ENCODE measurements around the gene YOD1.
A peak's percentile ranks its signal among the peaks of the same experiment; 100 is the strongest.

Gene YOD1

GRCh38 chr1:207027206-207027777 is 23.7 kb downstream of the YOD1 start:
- FAIRE-seq (peak; percentile 30), DNase-seq (ENCODE audit: low spot score) (peak; percentile 89)

- FAIRE-seq = no peak
- no peak for DNase-seq (ENCODE audit: low spot score)
These were observed 24.9 kb downstream of the YOD1 start for GRCh38 chr1:207026104-207026534.

DNA sequence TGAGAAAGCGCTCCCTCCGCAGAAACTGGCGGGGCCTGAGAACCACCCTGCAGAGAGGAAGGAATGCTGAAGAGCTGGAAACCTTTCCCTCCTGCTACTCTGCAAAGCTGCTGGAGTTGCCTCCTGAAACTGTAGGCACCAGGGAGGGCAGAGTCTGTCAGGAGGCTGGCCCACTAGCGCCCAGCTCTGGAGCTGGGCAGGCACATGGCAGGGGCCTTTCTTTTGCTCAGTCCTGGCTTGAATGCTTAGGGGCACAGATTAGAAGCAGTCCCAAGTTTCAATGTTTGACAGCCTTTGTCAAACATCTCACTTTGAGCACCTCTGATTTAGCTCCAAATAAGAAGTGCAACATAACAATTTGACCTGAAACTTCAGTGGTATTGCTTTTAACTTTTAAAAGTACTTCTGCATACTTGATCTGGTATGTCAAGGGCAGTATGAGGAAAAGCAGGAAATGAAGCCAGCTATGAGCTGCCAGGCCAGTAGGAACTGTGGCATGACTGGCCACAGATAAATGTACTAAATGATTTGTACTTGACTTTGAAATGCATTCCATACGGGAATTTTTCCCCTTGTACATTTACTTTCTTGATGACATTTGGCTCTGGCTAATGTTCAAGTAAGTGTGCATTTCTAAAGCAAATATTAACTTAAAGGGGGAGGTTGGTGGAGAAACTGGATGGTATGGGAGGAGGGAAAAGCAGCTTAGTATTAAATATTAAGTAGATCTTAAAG is 25.7 kb downstream of the YOD1 start:
- no peak for FAIRE-seq
- DNase-seq (ENCODE audit: low spot score) = no peak

- DNase-seq (ENCODE audit: low spot score) (no peak), FAIRE-seq (no peak)
These were observed 26.5 kb downstream of the YOD1 start for GRCh38 chr1:207024202-207025145.

- DNase-seq (ENCODE audit: low spot score) (no peak), FAIRE-seq (no peak)
These were observed 27.9 kb downstream of the YOD1 start for GRCh38 chr1:207022996-207023679.

DNA sequence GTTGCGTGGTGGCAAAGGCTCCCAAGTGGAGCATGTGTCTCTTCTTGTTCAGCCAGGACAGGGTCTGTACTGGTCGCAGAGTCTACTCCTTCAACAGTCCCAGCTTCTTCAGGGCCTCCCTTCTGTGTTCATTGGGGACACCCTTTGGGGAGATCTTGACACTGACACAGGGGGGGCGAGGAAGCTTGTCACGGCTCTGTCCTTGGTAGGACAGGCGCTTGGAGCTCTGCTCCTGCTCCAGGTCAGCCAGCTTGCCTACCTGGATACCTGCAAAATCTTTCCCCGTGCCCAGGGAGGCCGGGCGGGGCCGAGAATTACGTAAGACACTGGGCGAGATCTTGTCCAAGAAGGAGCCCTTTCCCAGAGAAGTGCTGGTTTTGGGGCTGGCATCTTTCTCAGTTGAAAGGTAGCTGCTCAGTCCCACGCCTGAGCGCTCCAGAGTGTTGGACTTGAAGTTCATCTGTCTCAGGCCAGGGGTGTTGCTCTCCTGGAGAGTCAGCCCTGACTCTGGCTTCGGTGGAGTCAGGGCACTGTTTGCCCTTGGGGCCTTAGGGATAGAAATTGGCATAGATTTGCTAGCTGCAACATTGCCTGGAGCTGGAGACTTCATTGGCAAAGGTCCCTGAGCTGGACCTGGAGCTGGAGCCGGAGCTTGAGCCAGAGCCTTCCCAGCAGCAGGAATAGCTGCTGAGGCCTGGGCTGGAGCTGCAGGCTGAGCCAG is 29.0 kb downstream of the YOD1 start:
- FAIRE-seq (no peak), DNase-seq (ENCODE audit: low spot score) (no peak)

DNA sequence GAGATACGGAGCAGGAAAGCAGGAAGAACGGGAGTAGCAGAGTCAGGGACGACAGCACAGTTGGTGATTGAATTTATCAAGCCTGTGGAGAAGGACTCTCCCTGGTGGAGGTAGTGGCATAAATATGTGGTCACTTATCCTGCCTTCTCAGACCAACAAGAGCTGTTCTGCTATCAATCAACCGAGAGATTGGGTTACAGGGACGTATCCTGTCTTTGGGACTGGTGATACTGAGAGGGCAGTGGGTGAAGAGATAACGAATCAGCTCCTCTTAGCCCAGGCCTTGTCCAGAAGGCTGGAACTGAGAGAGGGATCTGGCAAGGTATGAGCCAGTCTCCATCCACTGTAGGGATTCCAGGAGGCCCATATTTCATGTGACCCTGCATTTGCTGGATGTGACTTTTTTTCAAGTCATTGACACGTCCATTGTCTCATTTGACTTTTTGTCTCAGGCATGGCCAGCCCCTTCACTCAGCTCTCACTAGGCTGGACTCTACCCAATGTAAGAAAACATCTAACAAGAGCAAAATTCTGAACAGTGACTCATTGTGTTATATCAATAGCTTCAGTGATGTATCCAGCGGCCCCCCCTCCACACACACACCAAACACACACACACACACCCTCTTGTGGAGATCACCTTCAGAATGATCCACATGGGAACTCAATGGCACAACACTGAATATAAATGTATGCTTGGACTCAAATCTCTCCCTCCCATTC is 29.7 kb downstream of the YOD1 start:
- FAIRE-seq = no peak
- DNase-seq (ENCODE audit: low spot score) = peak; percentile 48

GRCh38 chr1:207020709-207021107 is 30.3 kb downstream of the YOD1 start:
- FAIRE-seq (no peak), DNase-seq (ENCODE audit: low spot score) (no peak)

DNA sequence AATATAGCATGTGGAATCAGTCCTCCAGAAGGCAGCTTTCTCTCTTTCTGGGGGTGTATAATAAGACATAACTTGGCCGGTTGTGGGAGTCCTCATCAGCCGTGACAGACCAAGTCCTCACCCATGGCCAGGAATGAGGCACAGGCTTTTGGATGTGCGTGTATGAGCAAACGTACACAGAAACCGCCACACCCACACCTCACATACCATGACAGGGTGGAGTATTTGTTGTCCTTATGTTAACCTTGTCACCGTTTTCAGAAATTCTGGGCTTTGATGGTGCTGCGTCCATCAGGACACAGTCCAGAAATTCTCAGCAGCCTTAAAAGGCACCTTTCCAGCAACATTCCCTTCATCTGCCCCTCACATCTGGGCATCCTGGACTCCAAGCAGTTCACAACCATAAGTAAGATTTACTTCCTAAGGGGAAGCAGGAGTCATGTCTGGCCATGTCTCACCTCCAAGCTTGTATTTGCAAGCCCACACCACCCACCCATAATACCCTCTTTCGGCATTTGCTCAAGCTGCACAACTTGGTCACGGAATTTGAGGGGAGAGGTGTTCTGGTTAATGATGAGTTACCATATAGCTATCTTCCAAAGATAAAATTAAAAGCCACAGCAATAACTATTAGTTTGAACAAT is 30.8 kb downstream of the YOD1 start:
- FAIRE-seq = no peak

GRCh38 chr1:207019661-207020060 is 31.3 kb downstream of the YOD1 start:
- DNase-seq (ENCODE audit: low spot score) (no peak), FAIRE-seq (no peak)

More for the DNA sequence above, 30.8 kb downstream of the YOD1 start:
- no peak for DNase-seq (ENCODE audit: low spot score)

GRCh38 chr1:207019161-207019560 is 31.8 kb downstream of the YOD1 start:
- DNase-seq (ENCODE audit: low spot score) = no peak
- FAIRE-seq = no peak

DNA sequence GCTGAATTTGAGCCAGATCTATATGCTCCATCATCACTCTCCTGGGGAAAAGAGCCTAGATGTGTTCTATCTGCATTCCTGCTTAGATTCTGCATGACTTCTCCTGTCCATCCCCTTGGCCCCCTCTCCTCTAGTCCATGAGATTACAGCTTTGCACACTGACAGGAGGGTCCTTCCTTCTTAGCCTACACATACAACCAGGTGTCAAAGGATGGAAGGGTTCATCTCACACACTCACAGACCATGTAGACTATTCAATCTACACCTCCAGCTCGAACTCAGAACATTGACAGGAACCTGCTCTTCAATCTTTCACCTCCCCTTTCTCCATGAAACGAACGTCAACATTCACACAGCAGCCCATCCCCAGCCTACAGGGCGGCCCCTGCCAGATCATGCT is 32.3 kb downstream of the YOD1 start:
- DNase-seq (ENCODE audit: low spot score) (no peak), FAIRE-seq (no peak)

DNA sequence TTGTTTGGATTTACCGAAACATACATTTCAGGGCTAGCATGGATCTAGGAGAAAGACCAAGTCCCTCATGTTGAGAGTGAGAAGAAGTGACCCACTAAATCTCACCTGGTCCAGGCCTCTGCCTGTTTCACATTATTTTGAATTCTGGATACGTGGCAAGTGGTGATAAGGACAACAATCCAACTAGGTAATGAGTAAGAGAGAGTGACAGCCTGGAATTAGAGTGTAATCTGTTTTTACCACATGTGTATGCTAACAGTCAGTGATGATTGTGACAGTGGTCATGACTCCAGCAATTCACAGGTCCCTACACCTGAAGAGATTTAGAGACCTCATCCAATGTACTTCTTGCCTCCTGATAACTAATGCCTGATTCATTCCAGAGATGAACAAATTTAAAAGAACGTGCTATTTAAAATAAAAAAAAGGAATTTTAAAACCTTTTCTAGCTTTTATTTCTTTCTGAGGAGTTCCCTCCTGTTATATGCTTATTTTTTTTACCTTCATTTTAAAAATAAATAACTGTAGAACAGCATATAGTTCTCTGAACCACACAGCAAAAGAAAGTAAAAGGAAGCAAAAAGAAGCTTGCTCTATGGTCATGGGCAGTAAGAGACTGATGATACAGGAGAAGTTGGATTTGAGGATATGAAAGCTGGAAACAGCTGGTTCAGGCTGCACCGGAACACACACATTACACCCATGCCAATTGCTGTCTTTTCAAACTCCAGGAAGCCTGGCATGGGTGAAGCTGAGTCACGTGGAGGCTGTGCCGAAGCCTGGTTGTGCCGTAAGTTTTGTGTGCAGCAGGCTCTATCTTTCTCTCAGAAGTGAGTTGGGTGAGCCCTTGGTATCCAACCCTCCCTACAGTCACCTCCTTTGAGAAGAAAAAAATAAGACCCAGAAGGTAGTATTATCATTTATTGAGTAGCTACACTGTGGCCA is 33.1 kb downstream of the YOD1 start:
- DNase-seq (ENCODE audit: low spot score) (no peak), FAIRE-seq (no peak)

DNA sequence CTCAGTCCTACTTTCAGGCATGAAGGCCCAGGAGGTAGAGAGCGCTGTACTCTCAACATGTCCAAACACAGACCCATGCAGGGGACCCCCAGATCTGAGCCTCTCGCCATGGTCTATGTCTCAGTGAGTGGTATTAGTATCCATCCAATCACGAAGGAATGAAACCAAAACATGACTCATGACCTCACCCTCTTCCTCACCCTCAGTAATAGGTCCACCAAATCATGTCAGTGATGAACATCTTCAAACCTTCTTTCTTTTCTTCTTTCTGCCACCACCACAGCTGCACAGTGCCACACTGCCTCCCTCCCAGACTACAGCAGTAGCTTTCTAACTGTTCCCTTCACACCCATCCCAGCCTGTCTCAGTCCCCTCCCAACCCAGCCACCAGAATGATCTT is 35.2 kb downstream of the YOD1 start:
- no peak for DNase-seq (ENCODE audit: low spot score)
- FAIRE-seq = no peak

- FAIRE-seq = no peak
These were observed 36.3 kb downstream of the YOD1 start for GRCh38 chr1:207014728-207015127.

GRCh38 chr1:207013321-207014085 is 37.5 kb downstream of the YOD1 start:
- no peak for FAIRE-seq
- DNase-seq (ENCODE audit: low spot score) = no peak

More at GRCh38 chr1:207014728-207015127, 36.3 kb downstream of the YOD1 start:
- DNase-seq (ENCODE audit: low spot score) = no peak

- no peak for FAIRE-seq
These were observed 40.3 kb downstream of the YOD1 start for GRCh38 chr1:207010726-207011125.

DNA sequence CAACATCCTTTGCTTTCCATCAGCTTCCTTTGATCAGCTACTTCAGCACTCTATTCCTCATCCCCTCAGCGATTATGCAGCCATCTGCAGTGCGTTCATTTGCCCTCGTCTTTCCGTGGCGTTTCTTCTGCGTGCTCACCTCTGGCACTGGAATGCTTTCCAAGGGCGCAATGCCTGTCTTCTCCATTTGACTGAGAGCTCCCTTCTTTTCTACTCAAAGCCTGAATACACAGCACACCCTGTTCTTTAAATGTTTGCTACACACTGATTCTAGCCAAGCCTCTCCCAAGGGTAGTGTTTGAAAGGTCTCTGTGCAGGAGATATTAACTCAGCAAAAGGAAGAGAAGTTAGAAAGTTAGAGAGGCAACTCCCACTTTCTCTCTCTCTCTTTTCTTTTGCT is 41.1 kb downstream of the YOD1 start:
- FAIRE-seq = no peak
- DNase-seq (ENCODE audit: low spot score) = no peak

More at GRCh38 chr1:207010726-207011125, 40.3 kb downstream of the YOD1 start:
- DNase-seq (ENCODE audit: low spot score) = no peak

Data from urothelium cell line (cell line).